ENCODE results near the gene TRIP12.
"Not testable (repeated sequence)": the region's sequence is repeated elsewhere in the genome, so short reads cannot be mapped to it uniquely, and the experiment has no call there.

TRIP12 gene

DNA sequence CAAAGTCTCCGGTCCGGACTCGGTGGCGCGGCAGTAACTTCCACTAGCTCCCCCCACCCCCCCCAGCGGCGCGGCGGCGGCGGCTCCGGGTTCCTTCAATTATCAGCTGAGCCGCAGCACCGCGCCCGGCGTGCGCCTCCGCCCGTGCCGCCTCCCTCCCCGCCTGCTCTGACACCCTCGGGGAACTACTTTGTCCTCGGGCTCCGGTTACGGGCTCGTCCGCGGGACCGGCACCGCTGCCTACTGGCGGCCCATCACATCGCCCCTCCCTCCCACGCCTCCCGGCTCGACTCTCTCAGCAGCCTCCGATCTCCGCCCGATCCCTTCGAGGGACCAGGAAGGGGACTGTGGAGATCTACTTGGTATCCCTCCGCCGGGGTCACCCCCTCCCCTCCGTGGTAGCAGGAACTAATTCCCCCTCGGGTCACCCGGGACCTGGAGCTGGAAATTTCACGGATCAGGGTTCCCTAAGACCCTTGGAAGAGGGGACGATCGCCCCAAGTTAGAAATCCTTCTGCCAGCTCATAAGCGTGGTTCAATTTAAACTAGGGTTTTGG, at the start of gene TRIP12:
Gene TRIP12, minus strand, starts transcription at position 118 of the 557 bp plus-strand sequence. CDS start 41,930 bp downstream, outside the sequence.
- peak; percentile 89 for DNase-seq

DNA sequence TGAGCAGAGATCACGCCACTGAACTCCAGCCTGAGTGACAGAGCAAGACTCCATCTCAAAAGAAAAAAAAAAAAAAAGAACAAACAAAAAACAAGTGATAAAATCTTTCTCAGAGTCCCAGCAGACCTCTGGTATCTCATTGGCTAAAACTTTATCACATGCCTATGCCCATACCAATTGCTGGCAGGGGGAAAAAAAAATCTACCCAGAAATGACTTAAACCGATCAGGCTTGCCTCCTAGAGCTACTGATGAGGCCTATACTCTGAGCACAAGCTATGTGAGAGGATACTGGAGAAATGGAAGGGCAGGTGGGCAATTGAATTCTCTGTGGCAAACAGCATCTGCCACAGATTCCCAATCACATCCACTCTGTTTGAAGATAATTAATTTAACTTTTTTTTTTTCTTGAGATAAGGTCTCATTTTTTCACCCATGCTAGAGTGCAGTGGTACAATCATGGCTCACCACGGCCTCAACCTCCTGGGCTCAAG, 49.5 kb upstream of the TRIP12 start:
- DNase-seq: no peak

DNA sequence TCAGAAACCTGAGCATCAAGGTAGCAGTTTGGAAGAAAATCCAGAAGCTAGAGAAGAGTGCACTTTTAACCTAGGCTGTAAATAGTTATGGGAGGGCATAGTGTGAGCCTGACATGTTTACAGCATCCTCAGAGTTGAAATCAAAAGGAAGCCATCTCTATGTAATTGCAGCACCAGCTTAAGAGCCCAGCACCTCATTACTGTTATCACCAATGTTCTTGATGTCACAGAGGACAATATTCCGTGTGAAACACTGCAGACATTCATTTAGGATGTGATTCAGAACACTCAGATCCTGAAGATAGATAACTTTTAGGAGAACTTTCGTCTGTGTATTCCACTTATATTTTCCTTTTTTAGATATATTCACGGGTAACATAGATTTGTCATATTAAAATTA, 48.6 kb upstream of the TRIP12 start:
- DNase-seq: no peak

DNA sequence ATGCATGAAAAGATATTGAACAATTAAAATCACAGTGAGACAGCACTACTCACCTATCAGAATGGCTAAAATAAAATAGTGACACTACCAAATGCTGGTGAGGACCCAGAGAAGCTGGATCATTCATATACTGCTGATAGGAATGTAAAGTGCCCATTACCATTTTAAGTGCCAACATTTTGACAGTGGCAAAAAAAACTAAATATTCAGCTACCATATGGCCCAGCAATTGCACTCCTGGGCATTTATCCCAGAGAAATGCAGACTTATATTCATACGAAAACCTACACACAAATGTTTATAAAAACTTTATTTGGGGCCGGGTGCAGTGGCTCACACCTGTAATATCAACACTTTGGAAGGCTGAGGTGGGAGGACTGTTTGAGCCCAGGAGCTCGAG, 48.1 kb upstream of the TRIP12 start:
- DNase-seq: no peak

DNA sequence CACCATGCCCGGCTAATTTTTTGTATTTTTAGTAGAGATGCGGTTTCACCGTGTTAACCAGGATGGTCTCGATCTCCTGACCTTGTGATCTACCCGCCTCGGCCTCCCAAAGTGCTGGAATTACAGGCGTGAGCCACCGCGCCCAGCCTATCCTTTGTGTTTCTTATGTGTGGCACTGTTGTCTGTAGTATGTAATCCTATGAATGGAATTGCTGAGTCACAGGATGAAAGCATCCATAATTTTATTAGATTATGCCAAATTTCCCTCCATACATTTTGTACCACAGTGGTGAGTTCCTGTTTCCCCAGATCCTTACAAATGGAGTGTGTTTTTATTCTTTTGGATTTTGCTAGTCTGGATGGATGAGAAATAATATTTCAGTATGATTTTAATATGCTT, 41.8 kb upstream of the TRIP12 start:
- DNase-seq: not testable (repeated sequence)

DNA sequence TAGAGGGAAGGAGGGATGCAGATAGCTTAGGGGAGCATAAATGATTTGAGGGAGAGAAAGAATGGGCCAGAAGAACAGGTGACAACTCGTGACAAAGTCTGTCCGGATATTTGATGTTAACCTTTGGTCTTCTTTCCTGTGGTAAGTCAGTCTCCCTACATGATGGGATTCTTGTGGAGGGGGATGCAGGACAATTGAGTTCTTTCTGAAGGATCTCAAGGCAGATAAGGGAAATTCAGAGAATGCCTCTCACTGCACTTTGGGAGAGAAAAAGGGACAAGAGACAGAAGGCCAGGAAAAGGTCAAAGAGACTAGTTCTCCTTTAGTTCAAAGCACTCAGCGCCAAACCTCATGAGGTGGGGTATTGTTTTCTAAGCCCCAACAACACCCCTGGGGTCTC, 34.7 kb upstream of the TRIP12 start:
- DNase-seq: no peak

DNA sequence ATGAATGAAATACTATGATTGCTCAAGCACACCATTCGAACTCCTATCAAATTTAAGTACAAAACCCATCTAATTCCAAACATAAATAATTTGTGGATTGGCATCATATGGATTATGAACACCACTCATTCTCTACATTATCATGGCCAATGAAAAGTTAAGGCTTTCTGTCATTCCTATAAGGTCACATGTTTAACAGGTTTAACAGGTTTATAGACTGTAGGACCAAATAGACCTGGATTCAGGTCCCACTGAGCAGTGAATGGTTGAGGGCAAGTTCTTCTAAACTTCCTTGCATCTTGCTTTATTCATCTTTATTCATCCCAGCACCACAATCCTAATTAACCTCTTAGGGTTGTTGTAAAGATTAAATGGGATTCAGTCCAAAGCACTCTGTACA, 33.9 kb upstream of the TRIP12 start:
- no peak for DNase-seq

DNA sequence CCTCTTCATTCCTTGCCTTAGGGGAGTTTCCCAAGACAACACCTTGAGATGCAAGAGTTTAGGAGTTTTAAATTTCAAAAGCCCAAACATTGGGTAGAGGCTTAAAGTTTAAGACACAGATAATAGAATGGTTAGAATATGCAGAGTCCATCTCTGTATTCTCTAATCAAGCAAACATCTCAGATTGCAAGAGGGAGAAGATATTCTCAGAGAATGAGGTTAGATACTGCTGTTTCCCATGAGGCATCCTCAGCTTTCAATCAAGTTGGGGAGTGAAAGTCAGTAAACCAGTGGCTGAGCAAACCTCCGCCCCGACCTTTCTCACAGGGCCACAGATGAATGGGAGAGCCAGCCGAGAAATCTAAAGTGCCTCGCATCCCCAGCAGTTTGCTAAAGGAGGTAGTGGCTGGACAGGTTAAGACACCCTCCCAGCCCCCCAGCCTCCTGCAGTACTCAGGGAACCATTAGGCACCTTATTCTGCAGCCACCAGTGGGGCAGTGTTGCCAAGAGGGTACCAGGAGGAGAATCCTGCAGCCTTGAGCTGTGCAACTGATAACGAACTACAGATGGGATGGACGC, 30.5 kb upstream of the TRIP12 start:
- no peak for DNase-seq

DNA sequence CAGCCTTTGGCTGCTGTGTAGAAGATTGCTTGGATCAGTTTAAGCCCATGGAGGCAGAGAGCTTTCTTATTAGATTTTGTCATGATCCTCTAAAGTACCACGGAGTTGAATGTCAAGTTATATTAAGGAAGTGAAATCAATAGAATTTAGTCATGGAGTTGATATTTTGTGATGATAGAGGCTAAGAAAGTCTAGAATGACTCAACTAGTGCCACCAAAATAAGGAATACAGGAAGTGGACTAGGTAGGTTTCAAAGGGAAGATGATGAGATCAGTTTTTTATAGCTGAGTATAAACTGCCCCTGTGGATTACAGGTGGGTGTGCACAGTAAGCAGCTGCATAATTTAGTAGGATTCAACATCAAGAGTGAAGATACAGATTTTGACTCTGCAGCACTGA, 25.7 kb upstream of the TRIP12 start:
- no peak for DNase-seq

DNA sequence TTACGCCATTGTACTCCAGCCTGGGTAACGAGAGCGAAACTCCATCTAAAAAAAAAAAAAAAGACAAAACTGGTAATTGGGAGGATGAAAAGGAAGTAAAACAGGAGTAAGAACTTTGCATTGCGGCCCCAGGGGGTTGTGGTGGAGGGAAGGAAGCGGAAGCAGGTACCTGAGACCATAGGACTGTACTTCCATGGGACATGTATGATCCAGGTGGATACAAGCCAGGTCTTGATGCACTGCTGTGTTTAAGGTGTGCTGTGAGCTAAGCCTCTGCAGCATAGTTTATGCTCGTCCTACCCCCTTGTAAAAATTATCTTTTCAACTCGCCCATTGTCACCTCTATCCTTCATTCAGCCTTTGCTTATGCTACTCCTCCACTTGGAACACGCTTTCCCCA, 24.2 kb upstream of the TRIP12 start:
- no peak for DNase-seq

DNA sequence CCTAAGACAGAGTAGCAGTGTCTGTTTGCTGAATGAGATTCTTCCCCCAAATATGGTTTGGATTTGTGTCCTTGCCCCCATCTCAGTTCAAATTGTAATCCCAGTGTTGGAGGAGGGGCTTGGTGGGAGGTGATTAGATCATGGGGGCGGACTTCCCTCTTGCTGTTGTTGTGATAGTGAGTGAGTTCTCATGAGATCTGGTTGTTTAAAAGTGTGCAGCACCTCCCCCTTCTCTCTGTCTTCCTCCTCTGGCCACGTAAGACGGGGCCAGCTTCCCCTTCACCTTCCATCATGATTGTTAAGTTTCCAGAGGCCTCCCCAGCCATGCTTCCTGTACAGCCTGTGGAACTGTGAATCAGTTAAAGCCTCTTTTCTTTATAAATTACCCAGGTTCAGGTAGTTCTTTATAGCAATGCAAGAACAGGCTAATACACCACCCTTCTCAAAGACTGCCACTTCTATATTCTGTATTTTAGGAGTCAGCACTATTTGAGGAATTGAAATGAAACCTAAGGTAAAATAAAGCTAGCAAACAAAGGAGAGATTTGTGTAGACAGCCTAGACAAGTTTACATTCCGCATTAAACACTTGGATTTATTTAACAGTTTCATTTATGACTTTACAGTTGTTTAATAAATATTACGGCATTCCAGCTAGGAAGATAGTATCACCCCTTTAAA, 22.1 kb upstream of the TRIP12 start:
- DNase-seq: no peak

DNA sequence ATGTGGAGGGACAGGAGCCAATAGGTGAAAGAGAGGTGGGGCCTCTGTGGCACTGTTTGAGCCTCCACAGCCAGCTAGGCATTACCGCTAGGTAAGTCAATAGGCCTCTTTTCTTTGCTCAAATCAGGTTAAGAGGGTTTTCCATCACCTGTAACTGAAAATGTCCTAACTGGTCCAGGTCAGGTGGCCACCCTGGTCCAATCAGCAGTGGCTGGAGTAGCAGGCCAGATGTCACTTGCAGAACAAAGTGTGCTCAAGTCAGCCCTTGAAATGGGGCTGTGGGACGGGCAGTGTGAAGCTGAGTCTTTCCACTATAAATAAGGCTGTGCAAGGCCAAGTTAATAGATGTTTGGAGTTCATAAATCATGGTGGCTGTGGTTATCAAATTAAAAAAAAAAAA, 21.4 kb upstream of the TRIP12 start:
- DNase-seq: no peak

DNA sequence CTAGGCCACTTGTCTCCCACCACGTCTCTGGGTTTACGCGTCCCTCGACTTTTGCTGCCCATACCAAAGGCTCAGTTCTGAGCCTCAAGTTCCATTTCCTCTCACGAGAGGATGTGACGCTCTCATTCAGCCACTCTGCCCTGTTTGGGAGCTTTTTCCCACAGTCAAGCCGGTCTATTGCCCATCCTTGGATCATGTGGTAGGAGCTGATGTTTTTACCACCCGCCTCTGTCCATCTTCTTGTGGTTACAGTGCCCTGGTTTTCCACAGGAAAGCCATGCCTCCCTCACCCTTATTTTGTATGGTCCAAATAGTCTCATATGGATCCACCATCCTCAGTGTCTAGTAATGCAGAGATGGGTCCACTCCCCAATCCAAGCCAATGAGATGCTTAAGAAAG, 20.9 kb upstream of the TRIP12 start:
- no peak for DNase-seq

DNA sequence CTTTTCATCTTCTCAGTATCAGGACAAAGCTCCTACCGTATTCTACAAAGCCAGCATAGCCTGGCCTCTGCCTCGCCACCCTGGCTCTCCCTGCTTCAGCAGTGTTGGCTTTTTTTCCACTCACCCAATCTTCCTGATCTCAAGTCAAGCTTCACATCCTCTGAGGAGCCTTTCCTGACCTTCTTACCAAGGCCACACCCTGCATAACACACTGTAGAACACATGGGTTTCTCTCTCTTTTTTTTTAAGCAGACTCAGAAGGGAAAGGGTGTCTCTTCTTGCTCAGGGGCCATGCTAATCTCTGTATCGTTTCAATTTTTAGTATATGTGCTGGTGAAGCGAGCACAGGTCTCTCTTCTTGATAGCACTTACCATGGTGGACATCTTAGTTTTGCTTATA, 15.7 kb upstream of the TRIP12 start:
- DNase-seq: no peak

DNA sequence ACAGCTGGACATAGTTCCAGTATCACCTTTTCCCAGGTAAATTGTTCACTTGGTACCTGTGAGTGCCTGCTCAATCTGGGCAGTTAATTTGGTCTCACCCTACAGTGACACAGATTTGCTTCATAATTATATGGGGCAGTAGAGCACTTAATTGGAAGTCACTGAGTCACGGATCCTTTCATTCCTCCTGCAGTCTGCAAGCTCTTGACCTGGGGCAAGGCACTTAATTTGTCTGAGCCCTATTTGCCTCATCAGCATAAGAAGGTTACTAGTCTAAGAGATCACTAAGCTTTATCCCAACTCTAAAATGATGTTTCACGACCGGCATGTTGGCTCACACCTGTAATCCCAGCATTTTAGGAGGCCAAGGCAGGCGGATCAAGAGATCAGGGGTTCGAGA, 9.4 kb upstream of the TRIP12 start:
- DNase-seq: no peak

DNA sequence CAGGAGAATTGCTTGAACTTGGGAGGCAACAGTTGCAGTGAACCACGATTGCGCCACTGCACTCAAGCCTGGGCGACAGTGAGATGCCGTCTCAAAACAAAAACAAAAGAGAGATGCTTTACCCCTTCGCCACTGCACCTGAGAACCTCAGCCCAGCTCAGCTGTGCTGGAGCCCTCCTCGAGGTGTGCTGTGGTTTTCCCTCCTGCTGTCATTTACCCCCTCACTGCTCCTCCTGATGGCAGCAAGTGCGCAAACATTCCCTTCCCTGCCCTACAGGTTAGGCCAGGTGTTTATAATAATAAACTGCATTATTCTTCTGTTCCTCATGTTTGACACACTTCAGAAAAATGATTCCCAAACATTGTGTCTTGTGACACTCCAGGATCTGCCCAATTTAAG, 8.8 kb upstream of the TRIP12 start:
- DNase-seq: no peak

DNA sequence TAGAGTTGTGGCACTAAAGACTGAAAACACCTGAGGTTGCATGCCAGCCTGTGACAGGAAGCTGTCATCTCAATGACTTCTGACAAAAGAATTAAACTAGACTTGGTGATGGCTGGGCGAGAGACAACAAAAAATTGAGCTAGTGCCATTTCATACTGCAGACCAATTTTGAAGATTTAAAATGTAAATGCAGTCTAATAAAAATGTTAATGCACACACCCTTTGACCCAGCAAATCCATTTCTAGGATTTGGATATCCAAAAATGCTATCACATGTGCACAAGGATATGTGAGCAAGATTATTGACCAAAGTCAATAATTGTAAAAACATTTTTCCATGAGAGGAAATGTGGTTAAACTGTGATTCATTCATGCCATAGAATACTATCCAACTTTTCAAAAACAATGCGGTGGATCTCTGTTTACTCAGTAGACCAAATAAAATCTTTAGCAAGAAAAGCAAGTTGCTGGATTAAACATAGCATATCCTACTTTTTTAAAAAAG, 6.1 kb upstream of the TRIP12 start:
- no peak for DNase-seq

DNA sequence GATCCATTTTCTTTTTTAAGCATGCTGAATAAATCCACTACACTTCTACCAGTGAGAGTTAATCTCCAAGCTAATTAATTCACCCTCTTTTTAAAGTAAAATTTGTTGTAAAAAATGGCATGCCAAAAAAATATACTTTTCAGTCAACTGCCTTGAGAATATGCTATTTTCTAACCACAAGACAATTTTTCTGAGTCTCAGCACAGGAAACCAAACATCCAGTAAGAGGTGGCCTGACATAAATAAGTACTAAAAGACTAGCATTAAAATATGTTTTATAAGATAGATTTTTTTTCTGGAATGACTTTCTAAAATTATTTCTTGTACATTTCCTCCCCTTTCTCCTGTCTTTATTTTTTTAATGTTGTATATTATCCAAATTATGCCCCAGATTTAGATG, 3.4 kb upstream of the TRIP12 start:
- no peak for DNase-seq

DNA sequence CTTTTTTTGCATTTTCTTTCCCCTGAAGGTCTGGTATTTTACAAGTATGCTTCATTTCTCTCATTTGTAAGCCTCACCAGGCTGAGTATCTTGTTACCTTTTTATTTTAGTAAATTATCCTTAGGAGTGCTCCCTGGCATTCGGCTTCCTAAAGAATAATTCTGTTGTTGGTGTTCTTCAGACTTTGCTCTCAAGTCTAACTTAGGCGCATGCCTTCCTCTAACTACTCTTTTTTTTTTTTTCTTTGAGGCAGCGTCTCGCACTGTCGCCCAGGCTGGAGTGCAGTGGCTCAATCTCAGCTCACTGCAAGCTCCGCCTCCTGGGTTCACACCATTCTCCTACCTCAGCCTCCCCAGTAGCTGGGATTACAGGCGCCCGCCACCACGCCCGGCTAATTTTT, 2.7 kb upstream of the TRIP12 start:
- DNase-seq: not testable (repeated sequence)

DNA sequence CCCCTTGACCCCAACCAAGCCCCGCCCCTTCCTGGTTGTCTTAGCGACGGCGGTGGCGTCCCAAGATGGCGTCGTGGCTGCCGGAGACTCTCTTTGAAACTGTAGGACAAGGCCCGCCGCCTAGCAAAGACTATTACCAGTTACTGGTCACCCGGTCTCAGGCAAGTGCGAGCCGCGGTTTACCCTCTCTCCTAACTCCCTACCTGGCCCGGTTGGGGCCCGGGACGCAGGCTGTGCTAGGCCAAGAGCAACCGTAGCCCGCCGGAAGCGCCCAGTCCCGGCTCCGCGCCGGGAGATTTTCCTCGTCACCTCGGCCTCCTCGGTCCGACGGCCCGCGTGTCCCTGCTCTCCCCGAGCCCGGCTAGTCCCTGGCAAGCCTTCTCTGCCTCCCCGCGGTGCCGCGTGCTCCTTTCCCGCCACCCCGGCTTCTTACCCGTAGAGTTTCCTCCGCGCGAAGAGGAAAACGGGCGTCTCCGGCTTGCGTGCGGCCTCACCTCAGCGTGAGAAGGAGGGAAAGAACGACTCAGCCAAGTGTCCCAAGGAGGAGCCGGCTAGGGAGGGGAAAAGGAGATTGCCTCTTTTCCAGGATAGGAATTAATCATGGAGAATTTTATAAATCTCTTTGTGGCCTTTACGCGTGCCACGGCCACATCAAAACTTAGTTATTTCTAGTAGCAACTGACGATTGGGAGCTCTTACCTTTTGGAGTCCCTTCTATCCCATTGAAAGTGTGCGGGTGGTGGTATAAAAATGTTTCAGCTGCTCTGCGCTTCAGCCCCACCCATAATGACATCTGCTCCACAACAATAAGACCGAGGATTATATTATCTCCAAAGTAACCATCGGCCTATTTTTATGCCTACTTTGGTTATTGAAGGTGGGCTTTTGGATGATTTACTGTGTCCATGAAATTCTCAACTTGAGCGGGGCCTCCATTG, 909 bp upstream of the TRIP12 start, which contains the start of gene FBXO36:
Gene FBXO36, plus strand, starts transcription at position 55 of the 938 bp plus-strand sequence. Its CDS starts 11 bp downstream, at position 66.
- peak; percentile 91 for DNase-seq

DNA sequence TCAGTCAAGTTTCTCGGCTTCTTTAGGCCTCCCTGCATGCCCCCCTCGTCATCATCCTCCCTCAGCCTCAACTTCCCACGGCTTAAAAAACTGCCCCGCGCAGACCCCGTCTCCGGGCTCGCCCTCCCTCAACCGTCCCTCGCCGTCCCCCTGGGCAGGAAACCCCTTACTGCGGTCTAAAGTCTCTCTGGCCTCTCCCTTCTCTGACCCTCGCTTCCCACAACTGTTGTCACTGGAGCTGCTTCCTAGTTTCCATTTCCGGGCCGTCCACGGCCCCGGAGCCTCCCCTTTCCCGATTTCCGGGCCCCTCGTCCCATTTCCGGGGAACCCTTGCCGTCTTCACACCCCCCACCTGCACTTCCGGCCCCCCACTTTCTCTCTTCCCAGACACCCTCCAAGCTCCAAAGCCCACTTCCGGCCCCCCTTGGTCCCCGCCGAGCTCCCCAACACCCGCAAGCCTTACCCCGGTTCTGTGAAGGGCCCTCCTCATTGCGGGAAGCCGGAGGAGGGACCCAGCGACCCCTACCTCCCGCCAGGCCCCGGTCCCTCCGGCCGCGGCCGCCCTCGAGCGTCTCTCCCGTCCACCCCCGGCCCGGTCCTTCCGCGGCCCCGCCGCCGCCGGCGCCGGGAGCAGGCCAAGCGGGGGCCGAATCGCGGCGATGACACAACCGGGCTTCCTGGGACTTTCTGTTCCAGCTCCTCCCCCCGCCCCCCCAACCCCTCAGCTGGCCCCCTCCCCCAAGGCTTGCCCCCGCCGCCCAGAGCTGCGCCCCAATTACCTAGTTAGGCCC, 513 bp downstream of the TRIP12 start:
- DNase-seq: peak; percentile 62

DNA sequence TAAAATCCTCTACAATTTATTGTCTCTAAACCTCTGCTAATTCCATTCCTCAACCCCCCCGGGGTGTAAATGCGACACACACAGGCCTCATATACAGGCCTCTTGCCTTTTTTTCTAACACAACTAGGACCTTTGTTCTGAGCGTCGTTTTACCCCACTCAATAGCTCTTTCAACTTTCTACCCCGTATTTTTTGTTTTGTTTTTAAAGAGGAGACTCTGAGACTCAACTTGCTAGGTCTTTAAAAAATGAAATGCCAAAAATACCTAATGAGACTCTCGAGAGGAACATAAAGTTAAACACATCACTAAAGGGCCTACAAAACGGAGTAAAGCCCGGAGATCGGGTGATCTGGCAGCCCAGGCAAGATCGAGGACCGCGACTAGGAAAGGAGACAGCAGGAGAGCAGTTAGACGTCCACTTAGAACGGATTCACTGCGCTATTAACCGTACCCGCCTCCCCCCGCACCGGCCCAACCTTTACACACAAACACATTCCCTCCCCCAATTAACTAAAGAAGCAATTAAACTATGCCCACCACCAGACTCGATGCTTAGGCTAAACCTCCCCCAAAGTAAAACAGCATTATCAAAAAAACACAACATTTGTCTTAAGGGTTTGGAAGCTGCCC, 1.7 kb downstream of the TRIP12 start:
- peak; percentile 34 for DNase-seq

Data from activated naive CD4-positive, alpha-beta T cell treated with Interleukin-2 at 50 U/mL for 16 hours (primary cell).